Measurements from ENCODE around the gene MTCH1.
A peak's percentile ranks its signal among the peaks of the same experiment; 100 is the strongest.

MTCH1 gene

GRCh38 chr6:36970892-36971842 lies 14.8 kb downstream of the MTCH1 start:
- DNase-seq (ENCODE audit: low read depth), result no peak

DNA sequence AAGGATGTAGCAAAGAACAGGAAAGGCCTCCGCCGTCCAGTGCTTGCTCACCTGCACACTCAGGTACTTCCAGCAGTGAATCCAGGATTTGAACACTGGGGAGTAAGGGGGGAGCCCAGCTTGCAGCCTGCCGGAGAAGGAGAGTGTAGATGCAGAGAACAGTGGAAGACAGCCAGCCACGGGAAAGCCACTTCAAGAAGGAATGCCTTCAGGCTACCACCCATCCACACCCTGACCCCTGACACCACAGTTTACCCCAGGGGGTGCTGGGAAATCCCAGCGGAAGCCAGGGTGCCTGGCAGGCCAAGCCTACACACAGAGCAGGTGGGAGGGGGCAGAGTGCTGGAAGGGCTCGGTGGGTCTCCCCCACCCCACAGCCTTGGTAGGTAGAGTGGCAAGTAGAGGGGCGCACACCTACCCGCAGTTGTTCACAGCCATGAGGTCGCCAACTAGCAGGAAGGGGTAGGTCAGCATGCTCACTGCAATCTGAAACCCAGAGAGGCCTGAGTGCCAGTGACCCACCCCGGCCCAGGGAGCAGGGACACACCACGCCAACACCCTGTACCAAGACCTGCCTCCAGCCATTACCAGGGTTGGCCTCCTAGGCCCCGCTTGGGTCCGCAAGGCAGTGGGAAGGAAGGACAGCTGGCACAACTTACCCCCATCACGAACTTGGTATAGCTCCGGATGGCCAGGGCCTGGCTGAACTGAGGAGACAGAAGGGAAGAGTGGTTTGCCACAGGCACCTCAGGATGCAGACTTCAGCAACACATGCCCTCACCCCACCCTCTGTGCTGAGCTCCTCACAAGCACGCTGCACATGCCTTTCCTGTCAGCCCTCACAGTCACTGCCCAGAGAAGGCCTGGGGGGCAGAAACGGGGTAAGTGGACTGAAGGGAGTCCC lies 15.8 kb downstream of the MTCH1 start:
- DNase-seq (ENCODE audit: low read depth), result no peak

GRCh38 chr6:36969240-36969691 lies 16.7 kb downstream of the MTCH1 start:
- DNase-seq (ENCODE audit: low read depth), result no peak

DNA sequence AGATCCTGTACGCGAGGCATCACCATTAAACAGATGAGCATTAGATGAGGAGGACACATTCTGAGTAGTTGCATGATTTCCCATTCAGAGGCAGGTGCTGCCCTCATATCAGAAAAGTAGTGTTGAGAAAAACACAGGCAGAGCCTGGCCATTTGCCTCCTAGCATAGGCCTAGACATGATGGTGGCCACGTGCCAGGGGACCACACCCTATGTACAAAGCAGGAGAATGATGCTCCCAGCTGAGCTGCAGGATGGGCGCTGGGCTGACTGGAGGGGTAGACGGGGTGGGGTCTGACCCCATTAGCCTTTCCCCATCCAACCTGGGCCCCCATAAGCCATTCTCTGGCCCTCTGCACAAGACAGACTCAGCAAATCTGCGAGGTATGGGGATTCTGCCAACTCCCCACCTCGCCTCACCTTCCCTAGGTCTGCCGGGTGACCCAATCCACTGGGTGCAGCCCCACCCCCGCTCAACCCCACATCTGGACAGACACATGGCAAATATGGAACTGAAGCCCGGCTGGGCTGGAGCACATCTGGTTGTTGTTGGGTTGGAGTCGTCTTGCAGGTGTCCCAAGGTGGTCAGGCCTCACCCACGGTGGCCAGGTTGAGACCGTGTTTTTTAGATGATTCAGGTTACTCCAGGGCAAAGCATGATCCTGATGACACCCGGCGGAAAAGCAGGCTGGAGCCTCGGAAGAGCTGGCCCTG lies 17.6 kb downstream of the MTCH1 start:
- DNase-seq (ENCODE audit: low read depth), result peak; percentile 26

DNA sequence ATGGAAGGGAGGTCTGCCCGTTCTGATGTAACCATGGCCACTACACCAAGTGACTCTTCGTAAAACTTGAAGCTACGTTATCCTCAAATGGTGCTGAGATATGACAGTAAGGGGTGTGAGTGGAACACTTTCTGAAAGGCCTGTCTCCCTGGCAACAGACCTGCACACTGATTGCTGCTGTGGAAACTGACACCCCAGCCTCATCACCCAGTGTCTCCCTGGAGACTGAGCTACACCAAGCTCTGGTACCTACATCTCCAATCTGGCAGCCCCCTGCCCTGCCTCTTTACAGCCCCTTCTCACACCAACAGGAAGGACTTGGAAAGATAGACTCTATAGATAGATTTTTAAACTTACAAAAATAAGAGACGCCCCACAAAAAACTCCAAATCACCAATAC lies 18.2 kb downstream of the MTCH1 start:
- DNase-seq (ENCODE audit: low read depth), result no peak

DNA sequence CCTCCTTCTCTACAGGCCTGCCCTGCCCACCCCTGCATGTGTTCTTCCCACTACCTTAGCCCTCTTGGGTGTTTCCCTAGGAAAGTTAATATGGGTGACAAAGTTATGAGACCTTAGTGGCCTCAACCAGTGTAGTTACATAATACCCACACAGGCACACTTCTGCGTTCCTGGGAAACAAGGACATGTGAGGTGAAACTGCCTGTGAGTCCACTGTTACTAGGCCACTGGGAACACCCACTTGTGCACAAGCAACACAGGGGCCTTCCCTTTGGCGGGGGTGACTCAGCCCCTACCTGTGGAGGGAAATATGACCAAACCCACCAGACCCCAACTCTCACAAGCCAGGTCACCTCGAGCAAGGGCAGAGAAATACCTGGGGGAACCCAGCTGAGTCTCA lies 18.7 kb downstream of the MTCH1 start:
- DNase-seq (ENCODE audit: low read depth), result no peak

- DNase-seq (ENCODE audit: low read depth), result no peak
Observed at GRCh38 chr6:36964908-36965307, 21.1 kb downstream of the MTCH1 start.

DNA sequence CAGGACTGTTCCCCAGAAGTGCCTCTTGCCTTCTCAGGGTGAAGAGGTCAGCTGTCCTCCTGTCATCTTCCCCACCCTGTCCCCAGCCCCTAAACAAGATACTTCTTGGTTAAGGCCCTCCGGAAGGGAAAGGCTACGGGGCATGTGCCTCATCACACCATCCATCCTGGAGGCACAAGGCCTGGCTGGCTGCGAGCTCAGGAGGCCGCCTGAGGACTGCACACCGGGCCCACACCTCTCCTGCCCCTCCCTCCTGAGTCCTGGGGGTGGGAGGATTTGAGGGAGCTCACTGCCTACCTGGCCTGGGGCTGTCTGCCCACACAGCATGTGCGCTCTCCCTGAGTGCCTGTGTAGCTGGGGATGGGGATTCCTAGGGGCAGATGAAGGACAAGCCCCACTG lies 21.6 kb downstream of the MTCH1 start:
- DNase-seq (ENCODE audit: low read depth), result no peak

GRCh38 chr6:36963451-36964290 lies 22.3 kb downstream of the MTCH1 start:
- no peak for DNase-seq (ENCODE audit: low read depth)

DNA sequence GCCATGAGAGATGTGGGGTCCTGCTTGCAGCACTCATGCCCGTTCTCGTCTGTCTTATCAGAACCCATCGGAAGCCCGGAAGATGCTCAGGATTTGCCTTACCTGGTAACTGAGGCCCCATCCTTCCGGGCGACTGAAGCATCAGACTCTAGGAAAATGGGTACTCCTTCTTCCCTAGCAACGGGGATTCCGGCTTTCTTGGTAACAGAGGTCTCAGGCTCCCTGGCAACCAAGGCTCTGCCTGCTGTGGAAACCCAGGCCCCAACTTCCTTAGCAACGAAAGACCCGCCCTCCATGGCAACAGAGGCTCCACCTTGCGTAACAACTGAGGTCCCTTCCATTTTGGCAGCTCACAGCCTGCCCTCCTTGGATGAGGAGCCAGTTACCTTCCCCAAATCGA lies 23.1 kb downstream of the MTCH1 start:
- DNase-seq (ENCODE audit: low read depth), result no peak

DNA sequence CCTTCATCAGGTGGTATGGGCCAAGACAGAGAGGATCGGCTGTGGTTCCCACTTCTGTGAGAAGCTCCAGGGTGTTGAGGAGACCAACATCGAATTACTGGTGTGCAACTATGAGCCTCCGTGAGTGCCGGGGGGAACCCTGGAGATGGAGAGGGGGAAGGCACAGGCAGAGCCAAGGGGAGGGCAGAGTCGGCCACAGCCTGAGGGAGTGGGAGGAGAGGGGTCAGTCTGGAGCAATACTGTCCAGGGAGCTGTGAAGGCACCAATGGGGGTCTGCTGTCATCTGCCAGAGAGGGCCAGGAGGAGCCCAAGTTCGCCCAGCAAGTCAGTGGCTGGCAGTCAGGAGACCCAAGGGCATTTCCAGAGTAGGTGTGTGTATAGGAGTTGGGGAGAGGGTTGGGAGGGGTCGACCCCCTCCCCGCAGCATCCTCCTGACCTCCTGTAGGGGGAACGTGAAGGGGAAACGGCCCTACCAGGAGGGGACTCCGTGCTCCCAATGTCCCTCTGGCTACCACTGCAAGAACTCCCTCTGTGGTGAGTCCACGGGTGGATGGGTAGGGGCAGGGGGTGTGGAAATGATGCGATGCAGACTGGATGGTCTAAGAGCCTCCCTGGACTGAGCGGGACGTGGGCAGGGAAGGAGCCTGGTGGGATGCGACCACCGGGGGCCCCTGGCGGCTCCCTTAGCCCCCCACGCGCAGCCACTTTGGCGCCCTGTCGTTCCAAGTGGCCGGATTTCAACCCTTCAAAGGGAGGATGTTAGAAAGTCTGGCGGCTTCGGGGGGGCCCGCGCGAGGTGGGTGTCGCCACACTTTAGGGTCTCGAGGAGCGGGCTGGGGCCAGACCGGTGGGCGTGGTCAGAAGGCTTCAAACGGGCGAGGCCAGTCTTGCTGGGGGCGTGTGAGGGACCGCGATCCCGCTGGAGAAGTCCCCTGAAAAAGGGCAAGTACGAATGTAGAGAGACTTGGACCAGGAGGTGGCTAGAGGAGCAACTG lies 24.3 kb downstream of the MTCH1 start:
- DNase-seq (ENCODE audit: low read depth), result no peak

GRCh38 chr6:36959555-36960250 lies 26.3 kb downstream of the MTCH1 start:
- DNase-seq (ENCODE audit: low read depth), result no peak

- no peak for DNase-seq (ENCODE audit: low read depth)
Observed at GRCh38 chr6:36958775-36959554, 27.0 kb downstream of the MTCH1 start.

DNA sequence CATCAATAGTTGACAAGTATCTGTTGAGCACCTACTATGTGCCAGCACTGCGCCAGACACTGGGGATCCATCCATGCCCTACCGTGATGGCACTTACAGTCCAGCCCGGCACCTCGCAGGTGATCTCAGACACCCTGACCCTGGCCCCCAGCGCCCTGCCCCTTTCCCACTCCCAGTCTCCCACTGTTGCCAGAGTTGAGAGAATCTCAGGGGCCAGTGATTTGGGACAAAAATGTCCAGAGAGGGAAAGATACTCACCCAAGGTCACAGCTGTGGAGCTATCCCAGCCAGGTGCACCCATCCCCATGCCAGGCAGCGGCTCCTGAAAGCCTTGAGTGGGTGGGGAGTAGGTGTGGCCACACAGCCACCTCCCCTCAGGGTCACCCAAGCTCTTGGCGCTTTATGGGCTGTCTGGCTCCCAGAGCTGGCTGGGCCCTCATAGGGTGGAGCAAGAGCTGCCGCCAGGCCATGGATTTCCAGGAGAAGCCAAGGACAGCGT lies 28.2 kb downstream of the MTCH1 start:
- no peak for DNase-seq (ENCODE audit: low read depth)

- DNase-seq (ENCODE audit: low read depth), result no peak
Observed at GRCh38 chr6:36956446-36956820, 29.6 kb downstream of the MTCH1 start.

- DNase-seq (ENCODE audit: low read depth), result no peak
Observed at GRCh38 chr6:36955671-36956445, 30.1 kb downstream of the MTCH1 start.

DNA sequence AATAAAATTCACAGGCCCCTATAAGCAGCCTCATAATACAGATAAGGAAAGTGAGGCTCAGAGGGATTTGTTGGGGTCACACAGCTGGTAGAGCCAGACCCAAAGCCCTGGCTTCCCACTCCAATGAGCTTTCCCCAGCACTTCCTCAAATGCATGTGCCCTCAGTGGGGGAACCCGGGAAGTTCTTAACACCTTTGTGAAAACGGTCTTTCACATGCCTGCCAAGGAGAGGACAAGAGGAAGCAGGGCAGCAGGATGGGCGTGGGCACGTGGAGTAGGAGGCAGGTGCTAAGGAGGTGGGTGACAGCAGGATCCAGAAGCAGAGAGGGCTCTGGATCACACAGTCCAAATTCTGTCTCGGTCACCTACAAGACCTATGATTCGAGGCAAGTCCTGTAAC lies 30.9 kb downstream of the MTCH1 start:
- no peak for DNase-seq (ENCODE audit: low read depth)
